T-helper 1 cell (primary cell): ENCODE measurements around the gene HMBS.

Source experiments
- DNase-seq, 5 donors: peaks; one replicate each; pipeline ENCODE4 v3.0.0-alpha.2; 2012 to 2020

HMBS gene

GRCh38 chr11:119077839-119078238 lies 6.8 kb upstream of the HMBS start:
- no peak for DNase-seq

DNA sequence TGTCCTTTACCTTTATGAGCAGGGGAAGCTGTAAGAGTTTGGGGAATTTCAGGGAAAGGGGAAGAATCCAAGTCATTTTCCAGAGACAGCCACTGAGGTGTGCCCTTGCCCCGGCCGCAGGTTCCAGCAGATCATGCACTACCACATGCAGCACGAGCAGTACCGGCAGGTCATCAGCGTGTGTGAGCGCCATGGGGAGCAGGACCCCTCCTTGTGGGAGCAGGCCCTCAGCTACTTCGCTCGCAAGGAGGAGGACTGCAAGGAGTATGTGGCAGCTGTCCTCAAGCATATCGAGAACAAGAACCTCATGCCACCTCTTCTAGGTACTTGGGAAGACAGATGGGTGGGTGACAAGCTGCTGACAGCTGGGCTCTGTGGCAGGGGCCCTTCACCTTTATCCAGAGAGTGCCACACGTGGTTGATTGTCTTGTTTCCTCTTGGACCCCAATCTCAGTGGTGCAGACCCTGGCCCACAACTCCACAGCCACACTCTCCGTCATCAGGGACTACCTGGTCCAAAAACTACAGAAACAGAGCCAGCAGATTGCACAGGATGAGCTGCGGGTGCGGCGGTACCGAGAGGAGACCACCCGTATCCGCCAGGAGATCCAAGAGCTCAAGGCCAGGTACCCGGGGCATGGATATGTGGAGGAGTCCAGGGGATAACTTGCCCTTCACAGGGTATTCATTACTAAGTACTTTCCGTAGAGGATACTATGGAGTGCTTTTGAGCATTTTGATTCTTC lies 5.8 kb upstream of the HMBS start:
- no peak for DNase-seq

GRCh38 chr11:119081682-119082260 lies 2.9 kb upstream of the HMBS start:
- DNase-seq = no peak

DNA sequence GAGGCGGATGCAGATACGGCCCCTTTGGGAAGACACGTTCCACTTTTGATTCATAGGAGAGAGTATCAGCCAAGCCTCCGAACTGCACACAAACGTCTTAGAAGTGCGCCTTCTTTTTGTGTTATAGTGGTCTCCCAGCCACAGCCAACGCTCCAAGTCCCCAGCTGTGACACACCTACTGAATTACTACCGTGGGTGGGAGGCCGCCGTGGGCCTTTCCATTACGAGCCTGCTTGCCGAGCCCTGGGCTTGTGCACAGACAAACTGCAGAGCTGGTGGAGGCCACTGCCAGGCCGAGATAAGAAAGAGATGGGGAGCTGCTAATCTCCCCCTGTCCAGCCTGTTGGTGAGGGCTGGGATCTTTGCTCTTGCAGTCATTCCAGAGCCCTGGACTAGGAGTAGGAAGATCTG lies 761 bp downstream of the HMBS start:
- no peak for DNase-seq

DNA sequence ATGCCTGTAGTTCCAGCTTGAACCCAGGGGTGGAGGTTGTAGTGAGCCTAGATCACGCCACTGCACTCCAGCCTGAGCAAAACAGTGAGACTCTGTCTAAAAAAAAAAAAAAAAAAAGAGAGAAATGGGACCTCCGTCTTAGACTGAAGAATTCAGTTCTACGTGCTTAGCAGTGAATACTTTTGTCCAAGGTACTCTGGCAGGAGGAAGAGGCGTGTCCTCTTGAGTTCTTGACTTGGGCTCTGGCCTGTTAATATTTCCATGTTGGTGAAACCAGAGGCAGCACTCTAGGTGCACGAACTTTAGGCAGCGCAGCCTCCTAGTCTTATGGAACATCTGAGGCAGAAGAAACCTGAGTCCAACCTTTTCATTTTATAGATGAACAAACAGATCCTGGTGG lies 2.4 kb downstream of the HMBS start:
- no peak for DNase-seq

GRCh38 chr11:119087747-119088241 lies 3.1 kb downstream of the HMBS start:
- no peak for DNase-seq

- DNase-seq = no peak
Observed at GRCh38 chr11:119088406-119088805, 3.7 kb downstream of the HMBS start.

- no peak for DNase-seq
Observed at GRCh38 chr11:119089319-119089718, 4.6 kb downstream of the HMBS start.

DNA sequence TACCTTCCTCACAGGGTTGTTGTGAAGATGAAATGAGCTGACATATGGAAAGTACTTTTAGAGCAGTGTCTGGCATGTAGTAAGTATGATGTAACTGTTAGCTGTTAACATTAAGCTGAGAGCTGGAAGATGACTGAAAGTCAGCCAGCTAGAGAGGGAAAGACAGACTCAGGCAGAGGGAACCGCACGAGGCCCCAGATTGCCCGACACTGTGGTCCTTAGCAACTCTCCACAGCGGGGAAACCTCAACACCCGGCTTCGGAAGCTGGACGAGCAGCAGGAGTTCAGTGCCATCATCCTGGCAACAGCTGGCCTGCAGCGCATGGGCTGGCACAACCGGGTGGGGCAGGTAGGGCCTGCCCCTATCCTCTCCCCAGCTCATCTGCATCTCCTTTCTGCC lies 6.5 kb downstream of the HMBS start:
- DNase-seq = no peak

- no peak for DNase-seq
Observed at GRCh38 chr11:119091966-119092879, 7.5 kb downstream of the HMBS start.

GRCh38 chr11:119092880-119093842 lies 8.5 kb downstream of the HMBS start:
- no peak for DNase-seq

DNA sequence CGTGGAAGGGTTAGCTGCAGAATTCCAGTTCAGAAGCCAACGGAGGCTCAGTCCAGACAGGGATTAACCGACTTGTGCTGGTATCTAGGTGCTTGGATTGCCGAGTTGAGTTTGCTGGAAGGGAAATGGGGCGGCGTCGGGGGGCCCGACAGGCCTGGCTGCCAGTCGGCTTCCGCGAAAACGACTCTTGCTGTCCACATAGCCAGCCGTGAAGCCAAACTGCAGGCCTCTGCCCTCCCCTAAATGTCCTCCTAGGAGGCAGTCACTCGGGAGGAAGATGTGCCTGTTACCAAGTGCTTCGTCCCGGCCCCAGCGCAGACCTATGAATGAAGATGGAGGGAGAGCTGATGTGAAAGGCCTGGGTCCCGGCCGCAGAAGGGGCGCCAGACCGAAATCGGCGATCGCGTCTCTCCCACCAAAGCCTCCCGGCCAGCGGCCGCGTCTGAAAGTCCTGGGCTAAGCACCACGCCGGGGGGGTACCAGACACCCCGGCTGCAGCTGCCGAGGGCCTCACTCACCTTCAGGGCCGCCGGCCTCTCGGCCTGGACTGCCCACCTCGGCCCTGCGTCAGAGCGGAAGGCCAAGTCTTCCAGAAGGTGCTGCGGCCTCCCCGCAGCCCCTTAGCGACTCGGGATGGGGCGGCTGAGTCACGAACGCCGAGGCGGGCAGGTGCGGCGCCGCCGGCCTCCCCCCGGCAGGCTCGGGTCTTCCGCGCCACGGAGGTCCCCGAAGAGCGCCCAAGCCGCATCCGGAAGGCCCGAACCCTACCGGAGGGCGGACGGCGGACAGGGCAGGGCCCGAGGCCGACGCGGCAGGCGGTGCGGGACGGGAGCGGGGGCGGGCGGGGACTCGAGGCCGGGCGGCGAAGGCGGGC lies 9.5 kb downstream of the HMBS start:
- peak in 4 of 5 donors; percentile 25 to 45 (median 38) for DNase-seq

DNA sequence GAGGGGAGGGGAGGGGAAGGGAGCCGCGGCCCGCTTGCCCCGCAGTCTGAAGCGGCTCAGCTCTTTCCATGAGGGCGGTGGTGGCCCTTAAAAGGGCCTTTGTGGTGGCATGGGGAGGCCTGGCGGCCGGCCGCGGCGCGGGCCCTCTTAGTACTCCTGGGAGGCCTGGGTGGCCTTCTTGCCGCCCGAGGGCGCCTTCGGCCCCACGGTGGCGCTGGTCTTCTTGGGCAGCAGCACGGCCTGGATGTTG lies 10.1 kb downstream of the HMBS start:
- no peak for DNase-seq

DNA sequence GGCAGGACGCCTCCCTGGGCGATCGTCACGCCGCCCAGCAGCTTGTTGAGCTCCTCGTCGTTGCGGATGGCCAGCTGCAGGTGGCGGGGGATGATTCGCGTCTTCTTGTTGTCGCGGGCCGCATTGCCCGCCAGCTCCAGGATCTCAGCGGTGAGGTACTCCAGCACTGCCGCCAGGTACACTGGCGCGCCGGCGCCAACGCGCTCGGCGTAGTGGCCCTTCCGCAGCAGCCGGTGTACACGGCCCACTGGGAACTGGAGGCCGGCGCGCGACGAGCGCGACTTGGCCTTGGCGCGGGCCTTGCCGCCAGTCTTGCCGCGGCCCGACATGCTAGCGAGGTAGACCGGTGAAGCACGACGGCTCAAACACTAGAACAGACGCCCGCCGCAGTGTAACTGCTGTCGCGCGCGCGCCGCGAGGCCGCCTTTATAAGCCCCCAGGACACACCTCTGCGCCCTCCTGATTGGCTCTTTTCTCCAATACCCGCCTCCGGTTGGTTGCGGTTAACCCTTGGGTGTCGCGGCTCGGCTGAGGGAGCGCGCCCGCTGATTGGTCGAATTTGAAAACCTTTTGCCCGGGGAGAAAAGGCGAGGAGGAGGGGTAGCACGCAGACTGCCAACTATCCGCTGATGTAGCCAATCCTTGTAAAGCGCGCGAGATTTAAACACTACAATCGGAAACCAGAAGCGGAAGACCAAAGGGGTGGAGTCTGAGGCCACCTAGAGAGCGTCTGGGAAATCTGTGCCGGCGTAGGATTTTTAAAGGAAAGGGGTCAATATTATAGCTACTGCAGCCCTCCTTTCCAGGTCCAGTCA lies 10.6 kb downstream of the HMBS start:
- DNase-seq = peak; percentile 97 to 100 (median 99)

- no peak for DNase-seq
Observed at GRCh38 chr11:119099711-119100110, 15.0 kb downstream of the HMBS start.

DNA sequence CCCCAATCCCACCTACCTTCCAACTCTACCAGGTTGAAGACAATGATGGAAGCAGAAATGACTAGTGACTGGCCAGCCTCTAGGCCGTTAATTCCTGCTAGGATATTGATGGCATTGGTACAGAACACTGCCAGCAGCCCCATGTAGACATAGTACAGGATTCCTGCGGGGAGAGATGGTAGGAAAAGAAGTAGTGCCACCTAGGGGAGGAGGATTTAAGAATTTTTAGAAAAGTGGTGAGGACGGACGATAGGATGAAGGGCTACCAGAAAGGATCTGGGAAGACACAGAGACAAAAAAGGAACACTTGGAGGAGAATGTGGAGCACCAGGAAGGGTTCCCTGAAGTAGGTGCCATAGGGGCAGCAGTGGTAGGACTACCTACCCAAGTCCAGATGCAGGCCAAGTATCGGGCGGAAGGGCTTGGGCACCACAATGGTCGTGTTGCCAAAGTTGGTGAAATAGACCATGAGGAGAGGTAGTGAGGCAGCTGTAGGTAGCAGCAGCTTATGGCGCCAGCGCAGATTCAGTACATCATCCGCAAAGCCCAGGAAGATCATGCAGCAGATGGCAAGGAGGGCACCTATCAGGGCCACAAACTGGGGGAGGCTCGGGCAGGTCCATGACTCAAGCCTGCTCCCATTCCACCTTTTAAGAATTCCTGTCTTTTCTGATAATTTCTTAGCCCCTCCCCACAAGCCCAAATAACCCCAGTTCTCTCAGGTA lies 15.7 kb downstream of the HMBS start:
- DNase-seq = no peak

DNA sequence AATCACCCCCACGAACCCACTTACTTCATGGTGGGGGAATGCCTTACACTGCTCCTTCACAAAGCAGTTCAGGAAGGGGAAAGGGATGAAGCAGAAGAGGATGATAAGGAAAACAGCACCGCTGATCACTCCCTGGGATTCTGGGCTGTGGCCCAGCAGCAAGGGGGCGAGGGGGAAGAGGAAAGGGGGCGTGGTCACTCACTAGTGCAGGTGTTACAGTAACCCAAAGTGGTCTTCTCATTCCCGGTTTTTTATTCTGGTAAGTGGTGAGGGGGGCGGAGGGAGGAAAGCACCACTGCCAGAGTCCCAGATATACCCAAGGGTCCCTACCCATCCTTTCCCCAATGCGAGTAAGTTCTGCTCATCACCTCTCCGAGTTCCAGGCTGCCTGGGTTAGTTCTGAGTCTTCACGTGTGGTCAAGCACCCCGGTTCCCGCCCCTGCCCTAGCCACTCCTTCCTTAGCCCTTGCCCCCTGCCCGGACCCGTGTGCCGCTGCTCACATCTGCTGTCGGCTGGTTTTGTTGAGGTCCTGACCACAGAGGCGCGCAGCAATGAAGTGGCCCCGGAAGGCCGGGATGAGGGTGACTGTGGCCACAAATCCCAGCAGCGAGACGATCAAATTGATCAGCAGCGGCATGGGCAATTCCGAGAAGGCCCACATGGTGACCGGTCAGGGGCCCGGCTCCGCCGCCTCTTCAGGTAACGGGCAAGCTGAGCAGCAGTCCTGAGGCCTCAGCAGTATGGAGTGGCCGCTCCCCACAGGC lies 16.5 kb downstream of the HMBS start:
- peak in 1 of 5 donors; percentile 35 for DNase-seq

DNA sequence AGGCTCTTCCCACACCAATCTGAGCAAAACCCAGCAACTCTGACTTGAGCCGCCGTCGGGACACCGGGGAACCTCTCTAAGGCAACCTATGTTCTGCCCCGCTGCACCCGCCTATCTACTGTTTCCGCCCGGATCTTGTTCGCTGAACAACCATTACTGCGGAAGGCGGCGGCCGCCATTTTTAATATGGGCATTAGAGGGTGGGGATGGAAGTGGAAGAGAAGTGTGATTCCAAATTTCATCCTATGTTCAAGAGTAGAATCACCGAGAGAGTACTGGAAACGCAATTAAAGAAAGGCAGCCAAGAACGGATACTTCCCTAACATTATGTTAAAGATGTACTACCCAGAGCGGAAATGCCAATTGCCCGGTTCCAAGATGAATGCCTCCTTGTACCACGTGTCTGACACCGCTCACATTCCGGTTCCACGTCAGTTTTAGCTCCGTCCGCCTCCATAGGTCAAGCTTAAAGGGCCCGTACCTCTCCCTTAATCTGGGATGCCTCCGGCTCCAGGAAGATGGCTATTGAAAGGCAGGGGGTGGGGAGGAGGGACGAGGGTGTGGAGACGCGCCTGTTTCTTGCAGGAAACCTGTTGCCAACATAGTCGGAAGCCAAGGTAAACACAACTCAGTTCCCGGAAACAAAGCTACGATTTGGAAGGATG lies 17.2 kb downstream of the HMBS start, which contains the start of gene DPAGT1:
DPAGT1 (minus strand) TSS at position 95 of the 665 bp plus-strand sequence. CDS start 198 bp downstream, outside the sequence.
- DNase-seq = peak; percentile 59 to 93 (median 75)
